NCI-H226 (cell line): ENCODE data around the gene RFTN1.

ENCODE experiments used
- DNase-seq: peaks from one replicate; pipeline ENCODE4 v3.0.0-alpha.2; 2015

The RFTN1 gene

DNA sequence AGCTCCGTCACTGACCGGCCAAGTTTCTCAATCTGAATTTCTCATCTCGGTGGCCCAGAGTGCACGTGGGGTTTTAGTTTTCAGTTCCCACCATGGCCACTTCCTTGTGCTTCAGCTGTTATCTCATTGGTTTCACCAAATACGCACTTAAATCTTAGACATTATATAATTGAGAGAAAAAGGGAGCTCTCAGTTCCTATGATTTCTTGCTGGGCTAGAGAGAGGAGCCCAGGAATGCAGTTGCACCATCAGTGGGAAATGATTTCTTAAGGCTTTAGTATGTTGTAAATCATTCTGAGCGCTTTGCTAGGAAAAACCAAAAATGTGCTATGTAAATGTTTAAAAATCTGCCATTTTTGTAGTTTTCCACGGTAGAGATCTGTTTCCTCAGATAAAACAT is 195.3 kb downstream of the RFTN1 start:
- no peak for DNase-seq

DNA sequence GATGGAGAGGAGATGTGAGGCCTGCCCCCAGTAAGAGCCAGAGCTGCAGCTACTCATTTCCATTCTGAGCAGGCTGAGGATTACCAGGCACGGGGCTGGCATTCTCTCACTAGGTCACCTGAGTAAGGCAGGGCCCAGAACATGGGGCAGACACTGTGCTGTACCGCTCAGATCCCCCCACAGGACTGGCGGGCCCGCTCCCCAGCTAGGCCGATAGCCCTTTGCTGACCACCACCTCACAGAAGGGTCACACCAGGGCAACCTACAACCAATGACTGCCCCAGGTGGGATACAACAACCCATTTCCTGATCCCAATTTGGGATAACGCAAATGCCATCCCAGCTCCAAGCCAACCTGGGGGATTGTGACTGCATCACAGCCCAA is 195.9 kb downstream of the RFTN1 start:
- DNase-seq = no peak

DNA sequence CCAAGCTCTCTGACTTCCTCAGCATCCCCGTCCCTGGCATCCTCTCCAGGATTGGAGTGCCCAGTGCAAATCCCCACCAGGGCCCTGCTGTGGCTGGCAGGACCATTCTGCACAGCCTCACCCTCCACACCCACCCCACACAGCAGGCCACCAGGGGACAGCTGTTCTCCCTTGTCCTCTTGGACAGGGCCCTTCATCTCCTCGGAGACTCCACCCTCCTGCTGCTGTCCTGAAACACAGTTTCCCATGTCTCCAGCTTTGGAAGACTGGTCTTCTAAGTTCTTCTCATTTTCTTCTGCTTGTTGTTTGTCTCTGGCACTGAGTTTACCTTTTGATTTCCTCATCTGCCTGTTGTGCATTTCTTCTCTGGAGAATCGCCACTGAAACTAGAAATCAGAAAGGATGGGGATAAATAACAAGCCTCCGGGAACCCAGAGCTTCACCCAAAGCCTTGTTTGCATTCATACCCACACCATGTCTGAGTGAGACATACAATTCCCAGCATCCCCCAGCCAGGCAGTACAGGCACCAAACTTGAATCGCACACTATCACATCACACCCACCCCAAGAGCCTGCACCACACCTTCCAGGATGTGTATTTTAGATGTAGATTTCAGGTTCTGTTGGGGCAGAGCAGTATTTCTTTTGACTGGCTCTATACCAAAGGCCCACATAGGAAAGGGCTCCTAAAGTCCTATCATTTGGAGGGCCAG is 196.5 kb downstream of the RFTN1 start:
- DNase-seq = no peak

DNA sequence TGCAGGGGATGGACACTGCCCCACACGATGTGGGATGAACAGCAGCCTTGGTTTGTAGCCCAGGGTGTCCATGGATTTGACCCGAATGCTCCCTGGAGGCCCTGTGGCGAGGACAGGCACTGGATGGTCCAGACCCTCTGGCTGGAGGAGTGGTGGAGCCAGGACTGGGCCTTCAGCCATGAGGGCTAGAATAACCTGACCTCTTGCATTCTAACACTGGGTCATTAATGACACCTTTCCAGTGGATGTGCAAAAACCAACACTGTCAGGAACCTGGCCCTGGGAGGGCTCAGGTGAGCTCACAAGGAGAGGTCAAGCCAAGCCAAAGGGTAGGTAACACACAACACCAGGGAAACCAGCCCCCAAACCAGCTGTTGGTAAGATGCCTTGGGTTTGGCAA is 197.1 kb downstream of the RFTN1 start:
- DNase-seq = no peak

DNA sequence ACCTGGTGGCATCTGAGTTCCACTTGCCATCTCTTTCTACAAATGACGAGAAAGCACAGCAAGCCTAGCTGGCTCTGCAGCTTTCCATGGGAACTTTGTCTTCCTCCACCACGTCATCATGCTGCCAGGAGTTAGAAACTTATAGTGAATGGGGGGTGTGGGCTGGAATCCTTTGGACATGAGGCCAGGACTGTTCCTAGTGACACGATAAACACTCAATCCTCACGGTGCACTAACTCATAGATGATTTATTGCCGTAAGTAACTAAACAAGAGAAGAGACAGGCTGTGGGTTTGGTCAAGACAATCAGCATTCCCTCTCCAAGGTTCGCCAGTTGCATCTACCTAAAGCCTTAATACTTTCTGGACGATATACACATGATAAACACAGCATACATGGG is 197.9 kb downstream of the RFTN1 start:
- no peak for DNase-seq

DNA sequence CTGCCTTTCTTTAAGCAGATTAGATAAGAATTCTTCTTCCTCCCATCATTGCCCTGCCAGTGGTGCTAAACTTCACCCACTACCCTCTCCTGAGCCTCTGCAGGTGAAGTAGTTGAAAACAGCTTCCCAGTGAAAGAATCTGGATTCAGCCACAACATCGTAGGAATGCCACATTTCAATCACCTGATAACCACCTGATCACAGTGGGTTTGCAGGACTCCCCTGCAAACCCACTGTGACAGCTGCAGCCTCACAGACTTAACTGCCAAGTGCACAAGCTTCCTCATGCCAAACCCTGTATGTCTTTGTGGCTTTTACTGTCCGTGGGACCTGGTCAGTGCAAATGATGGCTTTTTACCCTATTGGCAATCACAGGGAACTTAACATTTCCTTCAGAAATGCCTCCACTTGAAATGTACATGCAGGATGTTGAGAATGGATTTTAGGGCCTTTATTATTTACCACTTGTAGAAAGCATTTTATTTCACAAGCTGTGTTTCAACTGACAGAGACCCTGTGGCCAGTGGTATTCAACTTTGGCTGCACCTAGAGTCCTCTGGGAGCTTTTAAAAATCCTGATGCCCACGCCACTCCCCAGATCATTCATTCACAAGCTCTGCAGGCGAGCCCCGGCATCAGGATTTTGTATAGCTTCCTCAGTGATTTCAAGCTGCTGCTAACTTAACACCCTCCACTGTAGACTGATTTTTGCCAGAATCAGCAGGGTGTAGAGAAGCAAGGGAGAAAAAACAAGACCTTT is 199.4 kb downstream of the RFTN1 start:
- DNase-seq = no peak

DNA sequence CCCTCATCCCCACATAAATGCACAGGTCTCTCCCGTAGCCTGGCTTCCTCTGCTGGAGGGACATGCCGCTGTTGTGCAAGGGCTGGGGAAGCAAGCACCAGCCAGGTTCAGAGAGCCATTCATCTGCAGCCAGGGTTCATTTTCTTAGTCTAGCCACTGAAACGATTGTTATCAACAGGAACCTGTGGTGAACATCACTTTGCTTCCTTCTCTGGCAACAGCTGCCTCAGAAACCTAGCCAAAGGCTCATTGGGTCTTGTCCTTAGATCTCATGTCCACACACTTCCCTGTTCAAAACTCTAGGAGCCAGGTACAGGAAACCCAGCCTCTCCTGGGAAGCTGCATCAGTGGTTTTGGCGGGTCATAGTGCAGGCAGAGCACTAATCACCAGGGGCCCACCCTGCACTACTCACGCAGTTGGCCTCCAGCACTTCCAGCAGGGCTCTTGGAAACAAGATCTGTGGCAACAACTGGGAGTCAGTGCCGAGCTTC is 201.5 kb downstream of the RFTN1 start:
- DNase-seq = peak; percentile 90

DNA sequence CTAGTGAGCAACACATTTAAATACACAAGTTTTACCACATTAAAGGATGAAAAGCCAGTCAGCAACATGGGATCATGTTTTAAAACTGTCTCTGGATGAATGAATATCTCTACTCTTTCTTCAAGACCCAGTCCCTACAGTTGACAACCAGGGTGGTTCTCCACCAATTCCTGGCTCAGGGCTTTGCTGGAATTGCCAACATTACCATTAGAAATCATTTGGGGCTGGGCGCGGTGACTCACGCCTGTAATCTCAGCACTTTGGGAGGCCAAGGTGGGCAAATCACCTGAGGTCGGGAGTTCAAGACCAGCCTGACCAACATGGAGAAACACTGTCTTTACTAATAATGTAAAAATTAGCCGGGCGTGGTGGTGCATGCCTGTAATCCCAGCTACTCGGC is 203.0 kb downstream of the RFTN1 start:
- DNase-seq = peak; percentile 14

DNA sequence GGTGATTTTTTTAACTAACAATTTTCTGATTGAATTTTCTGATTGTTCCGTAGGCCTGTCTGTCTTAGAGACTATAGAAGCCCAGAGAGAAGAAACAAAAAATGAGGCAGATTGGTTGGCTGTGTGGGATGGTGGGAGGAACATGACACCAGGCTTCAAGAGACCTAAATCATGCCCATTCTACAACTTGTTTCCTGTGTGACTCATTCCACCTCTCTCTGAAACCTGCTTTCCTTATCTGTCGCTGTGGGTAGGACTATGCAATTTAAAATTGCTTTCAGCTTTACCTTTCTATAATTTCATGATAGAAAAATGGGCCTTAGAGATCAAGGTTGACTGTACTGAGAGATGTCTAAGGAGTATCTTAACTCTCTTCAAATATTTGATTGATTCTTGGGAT is 203.9 kb downstream of the RFTN1 start:
- DNase-seq = peak; percentile 94

DNA sequence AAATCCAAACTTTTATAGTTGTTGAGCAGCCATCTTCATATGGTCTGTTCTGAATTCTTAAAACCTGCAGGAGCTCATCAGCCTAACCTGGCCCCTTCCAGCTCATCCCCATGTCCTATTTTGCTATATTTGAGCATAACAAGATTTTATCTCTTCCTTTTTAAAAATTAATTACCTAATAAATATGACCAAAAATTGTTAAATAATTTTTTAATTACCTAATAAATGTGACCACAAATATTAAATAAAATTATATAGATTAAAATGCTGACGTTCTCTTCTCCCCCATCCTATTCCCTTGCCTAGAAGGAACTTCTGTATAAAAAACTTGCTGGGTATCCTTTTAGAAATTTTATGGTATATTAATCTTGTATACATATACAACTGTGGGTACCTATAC is 204.8 kb downstream of the RFTN1 start:
- DNase-seq = no peak

DNA sequence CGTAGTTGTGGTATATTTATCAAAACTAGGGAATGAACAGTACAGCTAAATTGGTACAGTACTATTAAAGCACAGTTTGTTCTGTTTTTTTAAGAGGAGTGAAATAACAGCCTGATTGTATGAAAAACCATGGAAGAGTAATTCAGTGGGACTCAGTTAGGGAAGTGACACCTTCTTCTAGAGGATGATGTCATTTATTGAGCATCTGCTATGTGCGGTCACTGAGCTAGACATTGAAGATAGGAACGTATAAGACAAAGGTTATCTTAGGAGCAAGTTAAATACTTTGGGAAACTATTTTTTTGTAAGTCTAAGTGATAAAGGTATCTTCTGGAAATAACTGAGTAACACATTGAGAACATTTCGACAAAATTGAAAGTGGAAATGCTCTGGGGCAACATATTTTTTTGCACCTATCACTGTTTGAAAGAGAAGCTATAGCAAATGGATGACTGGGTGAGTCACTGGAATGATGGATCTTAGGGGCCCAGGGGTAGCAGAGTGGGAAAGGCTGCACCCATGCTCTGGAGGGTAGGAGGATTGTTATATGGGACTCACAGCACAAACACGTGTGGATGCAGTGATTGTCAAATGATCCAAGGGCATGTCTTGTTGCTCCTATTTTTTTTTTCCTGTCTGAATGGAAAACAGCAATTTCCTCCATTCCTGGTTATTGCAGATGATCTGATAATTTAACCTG is 205.5 kb downstream of the RFTN1 start:
- DNase-seq = peak; percentile 44

DNA sequence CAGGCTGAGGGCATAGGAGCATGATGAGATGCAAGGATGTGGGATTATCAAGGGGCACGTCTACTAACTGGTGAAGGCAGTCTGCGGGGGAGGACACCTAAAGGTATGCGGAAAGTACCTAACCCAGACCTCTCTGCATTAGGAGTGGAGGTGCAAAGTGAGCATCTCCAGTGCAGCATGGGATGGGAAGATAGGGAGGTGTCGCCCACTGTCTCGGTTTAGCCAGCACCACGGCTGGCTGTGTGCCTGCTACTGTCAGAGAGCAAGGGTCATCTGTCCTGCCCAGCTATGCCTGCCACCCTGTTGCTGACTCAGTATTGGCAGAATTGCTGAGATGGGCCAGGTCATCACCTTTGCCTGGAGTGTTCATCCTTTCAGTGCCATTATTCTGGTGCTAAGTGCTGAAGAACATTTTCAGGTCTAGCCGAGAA is 208.4 kb downstream of the RFTN1 start:
- no peak for DNase-seq

DNA sequence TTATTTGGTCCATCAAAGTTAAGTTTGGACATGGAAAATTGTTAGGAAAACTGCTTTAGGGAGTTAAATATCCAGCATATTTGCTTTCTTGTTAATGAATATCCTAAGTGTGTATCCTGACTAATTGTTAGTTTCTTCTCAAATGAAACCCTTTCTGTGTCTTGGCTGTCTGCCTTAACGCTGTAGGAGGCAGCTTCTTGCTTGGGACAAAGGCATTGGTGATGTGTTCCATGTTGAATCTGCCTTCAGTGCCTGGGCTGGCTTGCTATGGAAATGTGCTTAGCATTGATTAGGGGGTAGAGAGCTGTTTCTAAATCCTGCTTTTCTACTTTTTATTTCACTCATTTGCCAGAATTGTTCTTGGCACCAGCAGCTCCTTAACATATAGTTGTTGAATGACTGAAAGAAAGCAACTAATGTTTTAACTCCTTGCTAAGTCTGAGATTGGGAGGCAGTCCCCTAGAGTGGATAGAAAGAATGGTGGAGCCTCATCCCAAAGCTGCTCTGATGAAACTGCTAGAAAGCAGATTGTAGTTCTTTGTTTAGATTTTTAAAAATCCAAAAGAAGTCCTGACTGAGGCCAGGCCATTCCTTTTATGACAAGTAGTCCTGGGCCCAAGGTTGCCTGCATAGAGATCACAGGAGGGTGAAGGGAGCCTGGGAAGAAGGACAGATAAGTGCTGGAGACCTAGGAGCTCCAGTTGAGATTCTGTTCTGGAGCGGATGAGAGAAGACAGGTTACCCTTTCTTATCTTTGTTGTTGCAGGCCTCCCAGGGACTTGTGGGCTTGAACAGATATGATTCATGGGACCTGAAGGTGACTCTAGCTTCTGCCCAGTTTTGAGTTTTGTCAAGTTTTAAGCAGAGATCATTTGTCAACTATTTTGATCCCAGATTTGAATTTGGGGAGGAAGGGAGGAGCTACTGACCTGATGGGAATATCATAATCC is 209.2 kb downstream of the RFTN1 start:
- DNase-seq = no peak

DNA sequence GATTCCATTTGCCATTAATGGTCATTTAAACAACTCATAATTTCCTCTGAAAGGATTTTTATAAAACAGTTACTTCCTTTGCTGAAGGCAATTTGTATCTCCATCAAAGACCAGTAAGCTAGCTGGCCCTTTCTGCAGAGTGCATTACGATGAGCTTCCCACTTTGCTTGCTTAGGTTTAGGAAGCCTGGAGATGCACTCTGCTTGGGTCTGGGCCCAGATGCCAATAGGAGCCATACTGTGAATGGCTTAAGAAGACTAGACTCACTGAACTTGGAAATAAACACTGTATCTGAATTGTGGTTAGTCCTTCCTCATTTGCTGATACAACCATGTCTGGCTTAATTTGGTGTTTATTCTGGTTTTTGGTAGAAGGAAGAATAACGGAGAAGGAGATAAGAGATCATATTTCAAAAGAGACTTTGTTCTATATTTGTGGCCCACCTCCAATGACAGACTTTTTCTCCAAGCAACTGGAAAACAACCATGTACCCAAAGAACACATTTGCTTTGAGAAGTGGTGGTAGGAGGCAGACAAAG is 210.4 kb downstream of the RFTN1 start:
- no peak for DNase-seq

DNA sequence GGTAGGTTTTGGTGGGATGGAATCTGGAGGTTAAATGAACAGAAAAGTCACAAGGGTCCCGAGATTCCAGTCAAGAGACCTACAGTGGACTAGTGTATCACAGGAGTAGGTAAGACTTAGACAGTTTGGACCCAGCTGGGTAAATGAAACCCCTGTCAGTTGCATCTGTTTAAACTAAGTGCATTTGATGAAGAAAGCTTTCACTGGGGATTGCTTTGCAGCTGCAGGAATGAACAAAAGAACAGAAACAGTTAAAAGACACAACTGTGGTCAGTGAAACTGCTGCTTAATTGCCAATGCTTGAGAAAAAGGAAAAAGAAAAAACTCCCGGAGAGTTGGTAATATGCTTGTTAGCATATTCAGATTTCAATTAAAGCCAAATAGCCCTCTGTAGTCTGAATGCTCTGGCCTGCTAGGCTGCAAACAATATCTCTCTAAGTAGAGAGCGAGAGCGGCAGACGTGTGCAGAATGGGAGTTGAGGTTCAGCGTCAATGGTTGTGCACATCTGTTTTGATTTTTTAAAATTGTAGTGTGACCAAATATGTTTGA is 211.3 kb downstream of the RFTN1 start:
- no peak for DNase-seq

DNA sequence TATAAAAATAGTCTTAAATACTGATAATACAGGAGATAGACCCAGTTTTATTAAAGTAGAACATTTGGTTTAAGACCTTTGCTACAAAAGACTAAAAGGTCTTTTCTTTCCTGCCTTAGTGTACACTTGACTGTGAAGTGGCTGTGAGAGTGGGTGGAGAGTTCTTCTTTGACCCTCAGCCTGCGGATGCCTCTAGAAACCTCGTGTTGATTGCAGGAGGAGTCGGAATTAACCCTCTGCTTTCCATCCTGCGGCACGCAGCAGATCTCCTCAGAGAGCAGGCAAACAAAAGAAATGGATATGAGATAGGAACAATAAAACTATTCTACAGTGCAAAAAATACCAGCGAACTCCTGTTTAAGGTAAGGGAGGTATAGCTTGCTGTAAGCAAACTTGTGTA is 212.0 kb downstream of the RFTN1 start:
- no peak for DNase-seq

DNA sequence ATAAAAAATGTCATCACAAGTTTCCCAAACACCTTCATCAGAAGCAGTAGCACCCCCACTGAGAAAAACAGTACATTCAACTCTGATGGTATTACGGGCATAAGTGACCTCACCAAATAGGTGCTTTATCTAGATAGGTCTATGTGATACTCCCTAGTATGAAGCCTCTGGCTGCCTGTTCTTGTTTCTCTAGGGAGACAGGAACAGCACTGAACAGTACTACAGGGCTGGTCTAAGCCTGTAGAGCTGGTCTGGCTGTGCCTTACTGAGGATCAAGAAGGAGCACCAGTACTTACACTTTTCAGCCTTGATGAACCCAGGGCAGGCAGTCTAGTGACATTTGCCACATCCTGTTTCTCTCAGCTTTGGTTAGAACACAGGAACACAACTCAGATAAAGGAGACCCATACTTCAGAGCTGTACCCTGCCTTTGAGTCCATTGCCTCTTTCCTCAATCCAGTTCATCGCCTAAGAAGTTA is 212.6 kb downstream of the RFTN1 start:
- no peak for DNase-seq

DNA sequence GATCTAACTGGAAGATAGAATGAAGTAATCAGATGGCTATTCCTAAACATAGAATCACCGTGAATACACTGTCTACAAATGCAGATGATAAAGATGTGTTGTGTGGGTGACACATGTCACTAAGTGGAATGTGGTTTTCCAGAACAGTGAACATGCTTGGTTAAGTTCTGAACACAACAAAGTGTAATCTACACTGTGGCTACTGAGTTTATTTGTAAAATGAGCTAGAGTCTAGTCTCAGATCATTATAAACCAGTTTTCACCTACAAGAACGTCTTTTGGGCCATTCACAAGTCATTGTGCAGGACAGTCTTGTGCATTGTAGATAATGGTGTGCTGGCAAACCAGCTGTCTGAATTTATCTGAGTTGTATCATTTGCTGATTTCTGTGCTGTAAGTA is 213.2 kb downstream of the RFTN1 start:
- DNase-seq = no peak

DNA sequence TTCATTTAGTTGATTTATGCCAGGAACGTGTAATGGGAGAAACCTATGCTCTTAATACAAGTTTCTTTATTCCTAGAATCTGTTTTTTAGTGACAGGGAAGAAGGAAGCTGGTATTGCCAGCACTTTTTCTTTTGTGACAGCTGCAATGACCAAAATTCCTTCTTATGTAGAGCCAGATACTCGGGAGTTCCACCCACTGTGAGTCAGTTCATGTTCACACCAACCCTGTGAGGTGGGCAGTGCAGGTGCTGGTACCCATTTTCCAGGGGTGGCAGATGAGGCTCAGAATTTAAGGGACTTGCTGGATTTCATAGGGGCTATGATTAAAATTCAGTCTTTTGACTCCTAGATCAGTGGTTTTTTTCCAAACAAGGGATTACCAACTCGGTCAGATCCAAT is 213.8 kb downstream of the RFTN1 start:
- DNase-seq = no peak

DNA sequence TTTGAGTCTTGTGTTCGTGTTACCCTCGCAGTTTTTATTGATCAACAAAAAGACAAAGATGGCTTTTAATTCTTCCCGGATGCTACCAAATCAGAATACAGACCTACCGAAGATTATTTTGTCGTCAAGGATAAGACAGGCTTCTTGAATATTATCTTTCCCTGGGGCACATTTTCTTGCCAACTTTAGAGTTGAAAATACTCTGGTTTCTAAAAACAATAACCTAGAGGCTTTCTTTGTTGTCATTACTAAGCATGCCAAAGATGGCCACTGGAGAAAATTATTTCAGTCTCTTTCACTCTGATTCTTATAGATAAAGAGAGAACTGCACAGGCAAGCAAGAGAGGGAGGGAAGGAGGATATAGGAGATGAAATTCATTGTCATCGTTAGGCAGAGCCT is 214.6 kb downstream of the RFTN1 start:
- DNase-seq = no peak

DNA sequence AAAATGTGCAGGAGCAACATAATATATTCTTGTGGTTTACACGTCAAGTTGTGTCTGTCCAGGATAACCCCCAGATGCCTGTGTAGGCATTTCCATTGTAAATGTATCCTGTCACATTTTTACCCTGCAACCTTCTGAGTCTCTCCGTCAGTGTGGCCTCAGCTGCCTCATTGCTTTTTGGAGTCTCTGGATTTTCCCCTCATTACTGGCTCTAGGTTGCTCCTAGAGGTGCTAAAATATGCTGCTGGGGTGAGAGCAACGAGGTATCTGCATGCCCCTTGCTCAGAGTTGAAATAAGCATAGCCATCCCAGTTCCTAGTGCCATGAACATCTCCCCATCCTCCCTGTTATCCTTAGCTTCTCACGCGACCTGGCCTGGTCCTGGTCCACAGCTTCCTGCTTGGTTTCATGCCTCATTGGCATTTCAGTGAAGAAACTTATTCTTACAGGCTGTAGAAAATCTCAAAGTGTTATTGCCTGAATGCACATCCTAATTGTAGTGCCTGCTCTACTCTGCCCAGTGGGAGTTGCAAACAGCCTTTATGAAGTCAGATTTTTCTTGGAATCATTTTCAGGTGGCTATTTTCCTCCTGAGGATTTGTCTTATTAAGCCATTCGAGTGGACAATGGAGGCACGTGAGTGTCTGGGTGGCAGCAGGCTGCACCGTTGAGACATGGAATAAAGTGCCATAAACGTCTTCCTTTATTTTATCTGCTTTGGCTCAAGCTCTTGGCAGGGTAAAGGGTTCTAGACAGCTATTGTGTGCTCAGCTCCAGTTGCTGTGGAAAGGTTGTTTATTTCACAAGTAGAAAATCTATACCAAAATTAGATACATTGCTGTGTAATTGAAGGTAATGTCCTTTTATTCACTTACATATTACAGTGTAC is 215.3 kb downstream of the RFTN1 start:
- DNase-seq = no peak
